Right lobe of liver (tissue), 4 donors: Measurements from ENCODE around the gene IGSF21.

Experiments
- POLR2A ChIP-seq: fragments of 450-650 bp; IDR thresholded peaks from one replicate; pipeline ENCODE4 v1.6.1; 2017; ENCODE audit warnings: antibody characterized with exemption, mild to moderate bottlenecking
- TF ChIP-seq, protein P1 (sequence below), 4 donors: fragments of 200-600 bp in 3 of 4; fragments of 450-650 bp in 1 of 4; IDR thresholded peaks; one replicate each; pipeline versions ENCODE4 v1.5.1 to v1.8.0; 2016 to 2022; ENCODE audit warnings: antibody characterized with exemption in 4 of 4, mild to moderate bottlenecking in 2 of 4
- donor health status: DM: no; HTN: no; CAD: no.
- donor health status: DM: no; HTN: no; CAD: no.
- donor health status: DM: no; HTN: yes; CAD: no.

- TF ChIP-seq, protein P1, sequence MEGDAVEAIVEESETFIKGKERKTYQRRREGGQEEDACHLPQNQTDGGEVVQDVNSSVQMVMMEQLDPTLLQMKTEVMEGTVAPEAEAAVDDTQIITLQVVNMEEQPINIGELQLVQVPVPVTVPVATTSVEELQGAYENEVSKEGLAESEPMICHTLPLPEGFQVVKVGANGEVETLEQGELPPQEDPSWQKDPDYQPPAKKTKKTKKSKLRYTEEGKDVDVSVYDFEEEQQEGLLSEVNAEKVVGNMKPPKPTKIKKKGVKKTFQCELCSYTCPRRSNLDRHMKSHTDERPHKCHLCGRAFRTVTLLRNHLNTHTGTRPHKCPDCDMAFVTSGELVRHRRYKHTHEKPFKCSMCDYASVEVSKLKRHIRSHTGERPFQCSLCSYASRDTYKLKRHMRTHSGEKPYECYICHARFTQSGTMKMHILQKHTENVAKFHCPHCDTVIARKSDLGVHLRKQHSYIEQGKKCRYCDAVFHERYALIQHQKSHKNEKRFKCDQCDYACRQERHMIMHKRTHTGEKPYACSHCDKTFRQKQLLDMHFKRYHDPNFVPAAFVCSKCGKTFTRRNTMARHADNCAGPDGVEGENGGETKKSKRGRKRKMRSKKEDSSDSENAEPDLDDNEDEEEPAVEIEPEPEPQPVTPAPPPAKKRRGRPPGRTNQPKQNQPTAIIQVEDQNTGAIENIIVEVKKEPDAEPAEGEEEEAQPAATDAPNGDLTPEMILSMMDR (IDR thresholded peaks at IDR 0.05) = no peak
- no peak for TF ChIP-seq POLR2A
Observed at GRCh38 chr1:18426580-18426979, 319.0 kb downstream of the IGSF21 start.
